ENCODE measurements around the gene C4orf33.
"Not testable (repeated sequence)": the region's sequence is repeated elsewhere in the genome, so short reads cannot be mapped to it uniquely, and the experiment has no call there.

C4orf33 gene, protein sequence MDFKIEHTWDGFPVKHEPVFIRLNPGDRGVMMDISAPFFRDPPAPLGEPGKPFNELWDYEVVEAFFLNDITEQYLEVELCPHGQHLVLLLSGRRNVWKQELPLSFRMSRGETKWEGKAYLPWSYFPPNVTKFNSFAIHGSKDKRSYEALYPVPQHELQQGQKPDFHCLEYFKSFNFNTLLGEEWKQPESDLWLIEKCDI

DNA sequence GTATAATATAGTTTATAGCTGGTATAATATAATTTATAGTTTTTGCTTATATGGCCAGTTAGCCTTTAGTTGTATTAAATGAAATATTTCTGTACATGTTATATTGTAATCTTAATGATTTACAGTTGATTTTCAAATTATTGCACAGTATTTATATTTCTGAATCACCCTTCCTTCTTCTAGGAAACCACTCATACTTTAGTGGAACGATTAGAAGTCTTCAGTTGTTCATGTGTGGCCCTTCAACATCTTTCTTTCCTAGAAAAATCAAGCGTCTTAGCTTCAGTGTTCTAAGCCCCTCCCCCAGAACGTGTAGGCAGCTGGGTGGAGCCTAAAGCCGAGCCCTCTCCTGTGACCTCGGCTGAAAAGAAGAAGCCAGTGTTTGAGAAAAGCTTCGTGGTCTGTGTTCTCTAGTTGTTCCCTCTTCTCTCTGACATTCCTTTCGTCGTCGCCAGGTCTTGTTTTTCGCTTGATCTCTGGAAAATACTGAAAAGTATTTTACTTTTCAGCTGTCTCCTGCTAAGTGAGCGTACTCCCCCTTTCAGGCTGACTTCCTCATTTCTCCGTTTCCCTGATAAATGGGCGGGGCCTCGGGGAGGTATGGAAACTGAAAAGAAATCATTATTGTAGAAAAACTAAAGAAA, at the start of gene C4orf33:
Gene C4orf33 (plus strand): TSS at position 342 of the 644 bp plus-strand sequence. CDS start 6,459 bp downstream, outside the sequence.
- no peak for DNase-seq

DNA sequence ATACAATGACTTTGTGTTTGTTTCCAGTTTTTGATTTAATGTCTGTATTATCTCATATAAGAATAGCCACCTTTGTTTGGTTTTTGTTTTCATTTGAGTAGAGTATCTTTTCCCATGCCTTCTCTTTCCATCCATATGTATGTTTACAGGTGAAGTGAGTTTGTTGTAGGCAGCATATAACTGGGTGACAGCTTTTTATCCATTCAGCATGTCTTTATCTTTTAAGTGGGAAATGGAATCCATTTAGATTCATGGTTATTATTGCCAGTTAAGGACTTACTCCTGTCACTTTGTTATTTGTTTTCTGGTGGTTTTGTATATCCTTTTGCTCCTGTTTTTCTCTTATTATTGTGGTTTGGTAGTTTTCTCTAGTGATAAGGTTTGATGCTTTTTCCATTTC, 36.9 kb upstream of the C4orf33 start:
- no peak for DNase-seq

DNA sequence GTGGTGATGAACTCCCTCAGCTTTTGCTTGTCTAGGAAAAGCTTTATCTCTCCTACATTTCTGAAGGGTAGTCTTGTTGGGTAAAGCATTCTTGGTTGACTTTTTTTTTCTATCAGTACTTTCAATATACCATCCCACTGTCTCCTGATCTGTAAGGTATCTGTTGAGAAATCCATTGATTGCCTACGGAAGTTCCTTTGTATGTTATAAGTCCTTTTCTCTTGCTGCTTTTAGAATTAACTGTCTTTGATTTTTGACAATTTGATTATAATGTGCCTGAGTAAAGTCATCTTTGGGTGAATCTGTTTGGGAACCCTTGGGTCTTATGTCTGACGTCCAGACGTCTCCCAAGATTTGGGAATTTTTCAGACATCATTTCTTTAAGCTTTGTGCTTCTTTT, 33.4 kb upstream of the C4orf33 start:
- no peak for DNase-seq

DNA sequence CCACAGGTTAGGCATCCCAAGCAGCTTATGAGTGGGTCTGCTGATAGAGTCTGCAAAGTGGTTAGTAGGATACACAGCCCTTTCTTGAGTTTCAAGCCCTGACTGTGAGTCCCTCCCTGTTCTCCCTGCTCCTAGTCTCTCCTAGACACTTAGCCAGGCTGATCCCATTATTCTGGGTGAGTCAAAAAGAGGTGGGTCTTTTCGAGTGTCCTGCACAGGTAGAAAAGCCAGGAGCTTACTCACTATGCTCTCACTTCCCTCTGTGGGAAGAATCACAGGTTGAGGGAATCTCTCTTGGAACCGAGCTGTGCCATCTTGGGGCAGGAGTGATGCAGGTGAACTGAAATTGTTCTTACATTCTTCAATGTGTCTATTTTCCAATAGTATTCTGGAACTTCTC, 32.3 kb upstream of the C4orf33 start:
- no peak for DNase-seq

DNA sequence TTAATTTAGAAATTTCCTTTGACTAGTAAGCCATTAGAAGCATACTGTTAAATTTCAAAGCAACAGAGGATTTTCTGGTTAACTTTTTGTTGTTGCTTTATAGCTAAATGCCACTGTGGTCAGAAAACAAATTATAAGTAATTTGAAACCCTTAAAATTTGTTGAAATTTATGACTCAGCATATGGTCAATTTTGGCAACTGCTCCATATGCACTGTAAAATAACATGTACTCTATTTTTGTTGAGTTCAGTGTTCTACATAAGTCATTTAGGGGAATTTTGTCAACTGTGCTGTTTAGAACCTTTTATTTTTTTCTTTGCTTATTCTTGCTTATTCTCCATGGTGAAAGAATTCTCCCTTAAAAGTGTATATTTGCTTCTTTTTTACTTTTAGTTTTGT, 31.2 kb upstream of the C4orf33 start:
- no peak for DNase-seq

DNA sequence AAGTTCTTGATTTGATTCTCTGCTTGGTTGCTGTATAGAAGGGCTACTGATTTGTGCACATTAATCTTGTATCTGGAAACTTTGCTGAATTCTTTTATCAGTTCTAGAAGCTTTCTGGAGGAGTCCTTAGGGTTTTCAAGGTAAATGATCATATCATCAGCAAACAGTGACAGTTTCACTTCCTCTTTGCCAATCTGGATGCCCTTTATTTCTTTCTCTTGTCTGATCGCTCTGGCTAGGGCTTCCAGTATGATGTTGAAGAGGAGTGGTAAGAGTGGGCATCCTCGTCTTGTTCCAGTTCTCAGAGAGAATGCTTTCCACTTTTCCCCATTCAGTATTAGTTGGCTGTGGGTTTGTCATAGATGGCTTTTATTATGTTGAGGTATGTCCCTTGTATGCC, 26.4 kb upstream of the C4orf33 start:
- not testable (repeated sequence) for DNase-seq

DNA sequence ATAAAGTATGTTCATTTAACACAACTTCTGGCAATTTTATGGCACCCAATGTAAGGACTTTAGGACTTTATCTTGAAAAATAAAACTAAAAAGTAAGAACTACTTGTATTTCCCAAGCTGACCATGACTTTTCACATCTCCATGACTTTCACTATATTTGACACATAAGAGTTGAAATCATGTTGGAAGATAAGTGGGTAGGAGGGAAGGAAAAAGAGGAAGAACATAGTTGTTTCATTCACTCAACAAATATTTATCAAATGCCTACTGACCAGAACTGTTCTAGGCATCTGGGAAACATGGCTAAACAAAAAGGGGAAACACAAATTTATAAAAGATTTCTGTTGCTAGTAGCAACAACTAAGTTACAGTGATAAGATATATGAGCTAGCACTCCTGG, 18.6 kb upstream of the C4orf33 start:
- DNase-seq, result no peak

DNA sequence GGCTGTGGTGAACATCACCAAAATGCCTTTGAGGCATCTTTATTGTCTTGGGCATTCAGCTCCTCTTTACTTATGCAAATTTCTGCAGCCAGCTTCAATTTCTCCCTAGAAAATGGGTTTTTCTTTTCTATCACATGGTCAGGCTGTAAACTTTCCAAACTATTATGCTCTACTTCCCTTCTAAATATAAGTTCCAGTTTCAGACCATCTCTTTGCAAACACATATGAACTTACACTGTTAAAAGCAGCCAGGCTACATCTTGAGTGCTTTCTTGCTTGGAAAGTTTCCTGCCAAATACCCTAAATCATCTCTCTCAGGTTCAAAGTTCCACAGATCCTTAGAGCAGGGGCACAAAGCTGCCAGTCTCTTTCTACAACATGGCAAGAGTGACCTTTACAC, 15.8 kb upstream of the C4orf33 start:
- no peak for DNase-seq

DNA sequence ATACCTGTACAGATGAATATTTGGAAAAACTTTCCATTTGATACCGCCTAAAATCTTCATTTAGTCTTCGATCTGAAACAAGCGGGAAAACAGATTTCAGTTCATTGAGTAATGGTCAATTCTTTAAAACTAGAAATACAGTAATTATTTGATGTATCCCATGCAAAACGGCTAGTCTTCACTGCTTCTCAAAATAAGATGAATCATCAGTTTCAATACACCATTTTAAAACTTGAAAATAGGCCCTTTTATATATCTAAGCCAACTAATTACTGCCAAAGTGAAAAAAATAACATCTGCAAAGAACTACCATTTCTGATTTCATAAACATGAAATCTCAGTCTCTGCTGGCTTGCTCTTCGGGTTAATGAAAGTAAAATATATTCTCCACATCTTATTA, 13.7 kb upstream of the C4orf33 start:
- DNase-seq, result no peak

DNA sequence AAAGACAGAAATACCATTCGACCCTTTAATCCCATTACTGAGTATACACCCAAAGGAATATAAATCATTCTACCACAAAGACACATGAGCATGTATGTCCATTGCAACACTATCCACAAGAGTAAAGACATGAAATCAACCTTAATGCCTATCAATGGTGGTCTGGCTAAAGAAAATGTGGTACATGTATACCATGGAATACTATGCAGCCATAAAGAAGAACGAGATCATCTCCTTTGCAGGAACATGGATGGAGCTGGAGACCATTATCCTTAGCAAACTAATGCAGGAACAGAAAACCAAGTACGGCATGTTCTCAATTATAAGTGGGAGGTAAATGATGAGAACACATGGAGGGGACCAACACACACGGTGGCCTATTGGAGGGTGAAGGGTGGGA, 10.5 kb upstream of the C4orf33 start:
- DNase-seq, result no peak

DNA sequence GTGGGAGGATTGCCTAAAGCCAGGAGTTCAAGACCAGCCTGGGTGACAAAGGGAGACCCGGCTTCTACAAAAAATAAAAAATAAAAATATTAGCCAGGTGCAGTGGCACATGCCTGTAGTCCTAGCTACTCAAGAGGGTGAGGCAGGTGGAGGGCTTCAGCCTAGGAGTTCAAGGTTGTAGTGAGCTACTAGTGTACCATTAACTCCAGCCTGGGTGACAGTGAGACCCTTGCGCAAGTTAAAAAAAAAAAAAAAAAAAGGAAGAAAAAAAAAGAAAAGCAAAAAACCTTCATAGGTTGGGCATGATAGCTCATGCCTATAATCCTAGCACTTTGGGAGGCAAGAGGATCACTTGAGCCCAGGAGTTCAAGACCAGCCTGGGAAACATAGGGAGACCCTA, 8.4 kb upstream of the C4orf33 start:
- no peak for DNase-seq

DNA sequence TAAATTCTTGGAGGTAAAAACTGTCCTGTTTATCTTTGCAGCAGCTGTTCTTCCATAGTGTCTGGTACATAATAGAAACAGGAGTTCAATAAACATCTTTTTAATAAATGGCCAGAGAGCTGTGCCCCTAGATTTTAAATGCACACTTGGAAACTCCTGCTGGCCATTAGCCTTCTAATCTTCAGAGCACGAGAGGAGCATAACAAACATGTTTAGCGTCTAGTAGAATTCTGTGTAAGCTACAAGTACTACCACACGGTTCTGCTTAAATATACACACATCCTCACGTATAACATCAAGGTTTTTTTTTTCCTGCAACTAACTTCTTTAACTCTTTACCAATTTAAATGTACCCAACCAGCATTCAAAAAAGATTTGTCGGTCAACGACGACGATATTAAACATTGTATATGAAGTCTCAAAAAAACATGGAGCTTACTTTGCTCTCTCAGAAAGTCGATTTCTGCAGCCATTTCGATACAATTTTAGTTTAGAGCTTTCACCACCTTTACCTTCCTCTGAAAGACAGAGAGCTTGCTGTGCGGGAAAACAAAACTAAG, 3.2 kb upstream of the C4orf33 start:
- DNase-seq, result no peak

DNA sequence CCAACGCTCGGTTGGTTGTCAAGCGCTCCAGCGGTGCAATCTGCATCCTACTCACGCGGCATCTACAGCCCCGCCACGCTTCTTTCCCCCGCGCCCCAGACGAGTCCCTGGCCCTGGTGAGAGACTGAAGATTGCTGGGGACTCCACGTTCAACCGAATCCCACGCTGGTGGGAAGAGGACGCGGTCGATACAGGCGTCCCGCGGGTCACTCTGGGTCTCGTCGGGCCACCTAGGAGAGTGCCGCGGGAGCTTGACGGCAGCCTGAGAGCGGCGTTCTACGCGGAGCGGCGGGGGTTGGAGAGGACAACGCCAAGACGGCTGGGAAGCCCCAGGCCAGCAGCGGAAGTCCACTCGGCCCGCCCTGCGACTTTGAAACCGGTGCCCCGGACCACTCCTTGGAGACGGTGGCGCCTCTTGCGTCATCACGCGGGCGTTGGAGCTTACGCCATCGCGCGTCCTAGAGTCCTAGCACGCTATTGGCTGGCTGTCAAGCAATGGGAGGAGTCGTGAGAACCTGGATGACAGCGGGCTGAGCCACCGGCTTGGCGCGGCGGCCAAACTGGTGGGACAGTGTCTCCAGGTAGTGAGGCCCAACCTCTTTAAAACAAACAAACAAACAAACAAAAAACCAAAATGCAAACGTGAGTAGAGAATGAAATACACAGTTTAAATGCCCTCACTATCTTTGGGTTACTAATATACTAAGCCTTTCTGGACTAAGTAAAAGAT, 2.6 kb upstream of the C4orf33 start, which contains the start of gene SCLT1:
Gene SCLT1 (minus strand): TSS at position 349 of the 730 bp plus-strand sequence. CDS start 436 bp downstream, outside the sequence.
- DNase-seq, result peak; percentile 56

DNA sequence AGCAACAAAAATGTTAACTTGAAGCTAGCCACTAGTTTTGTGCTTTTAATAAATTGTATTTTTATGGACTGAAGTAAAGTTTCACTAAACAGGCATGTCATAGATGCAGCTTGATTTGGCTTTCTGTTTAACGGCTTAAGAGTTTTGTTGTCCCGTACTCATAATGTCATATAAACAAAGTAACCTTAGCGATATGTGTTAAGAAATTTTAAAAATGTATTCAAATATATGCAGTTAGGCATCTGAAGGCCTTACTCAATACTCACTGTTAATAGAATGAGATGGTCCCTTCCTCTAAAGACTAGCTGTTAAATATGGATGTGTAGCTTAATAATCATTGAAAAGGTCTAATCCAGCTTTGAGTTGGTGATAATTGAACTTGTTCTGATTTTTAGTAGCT, 1.6 kb upstream of the C4orf33 start:
- no peak for DNase-seq

DNA sequence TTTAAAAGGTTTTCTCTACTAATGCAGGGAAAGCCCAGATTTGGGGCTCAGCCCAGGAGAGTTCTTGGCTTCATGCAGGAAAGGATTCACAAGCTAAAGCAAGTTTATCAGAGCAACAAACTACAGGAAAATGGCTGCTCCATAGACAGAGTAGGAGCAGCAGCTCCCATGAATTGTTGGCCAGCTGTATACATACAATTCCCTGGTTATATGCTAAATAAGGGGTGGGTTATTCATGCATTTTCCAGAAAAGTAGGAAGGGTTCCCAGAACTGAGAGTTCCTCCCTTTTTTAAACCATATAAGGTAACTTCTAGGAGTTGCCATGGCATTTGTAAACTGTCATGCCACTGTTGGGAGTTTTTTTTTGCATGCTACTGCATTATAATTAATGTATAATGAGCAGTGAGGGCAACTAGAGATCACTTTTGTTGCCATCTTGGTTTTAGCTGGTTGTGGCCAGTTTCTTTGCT, 2.6 kb downstream of the C4orf33 start:
- DNase-seq, result no peak

DNA sequence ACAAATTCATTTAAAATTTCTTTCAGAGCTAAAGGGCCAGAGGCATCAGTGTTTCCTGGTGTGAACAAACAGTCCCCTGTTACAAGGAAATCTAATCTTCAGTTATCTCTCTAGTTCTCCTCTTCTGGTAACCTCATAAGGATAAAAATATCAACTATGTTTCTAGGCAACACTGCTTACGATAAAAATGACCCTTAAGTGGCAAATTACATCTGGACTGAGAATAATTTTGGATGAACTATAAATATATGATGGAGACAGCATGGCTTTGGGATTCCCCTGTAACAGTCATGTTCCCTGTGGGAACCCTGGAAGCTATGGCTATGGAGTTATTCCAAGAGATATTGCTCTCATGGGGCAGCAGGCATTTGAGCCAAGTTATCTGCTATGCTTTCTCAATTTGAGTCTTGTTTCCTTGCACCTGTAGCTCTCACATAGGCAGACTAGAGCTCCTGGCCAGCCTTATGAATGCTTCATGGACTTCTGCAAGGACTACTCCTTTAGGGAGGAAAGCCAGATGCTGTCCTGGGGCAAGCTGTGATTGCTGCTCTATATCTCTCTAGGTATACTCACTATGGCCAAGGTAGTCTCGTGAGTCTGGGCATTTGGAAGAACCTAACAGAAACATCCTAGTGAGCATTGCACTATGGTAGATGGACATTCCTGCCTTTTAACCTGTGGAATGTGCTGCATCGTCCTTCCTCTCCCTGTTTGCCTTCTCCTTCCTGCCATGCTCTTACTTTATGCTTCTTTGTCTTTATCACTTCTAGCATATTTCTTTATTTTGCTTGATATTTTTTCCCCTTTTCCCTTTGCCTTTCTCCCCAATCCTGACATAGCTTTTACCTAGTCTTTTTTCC, 14.2 kb downstream of the C4orf33 start:
- DNase-seq, result no peak

DNA sequence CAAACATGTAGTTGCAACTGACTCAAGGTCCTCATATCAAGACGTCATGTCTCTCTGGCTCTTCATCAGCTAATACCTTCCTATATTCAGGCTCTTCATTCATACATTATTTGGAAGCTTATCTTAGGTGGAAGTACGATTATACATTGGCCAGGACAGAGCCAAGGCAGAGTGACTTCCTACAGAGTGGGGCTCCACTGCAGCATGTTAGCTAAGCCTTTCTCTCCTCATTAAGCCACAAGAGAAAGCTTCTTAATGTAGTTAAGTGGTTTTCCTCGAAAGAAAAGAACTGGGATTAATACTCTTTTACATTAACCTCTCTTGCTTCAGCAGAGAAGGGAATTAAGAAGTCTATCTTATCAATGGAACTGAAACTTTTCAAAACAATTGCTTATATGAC, 15.0 kb downstream of the C4orf33 start:
- DNase-seq, result no peak

DNA sequence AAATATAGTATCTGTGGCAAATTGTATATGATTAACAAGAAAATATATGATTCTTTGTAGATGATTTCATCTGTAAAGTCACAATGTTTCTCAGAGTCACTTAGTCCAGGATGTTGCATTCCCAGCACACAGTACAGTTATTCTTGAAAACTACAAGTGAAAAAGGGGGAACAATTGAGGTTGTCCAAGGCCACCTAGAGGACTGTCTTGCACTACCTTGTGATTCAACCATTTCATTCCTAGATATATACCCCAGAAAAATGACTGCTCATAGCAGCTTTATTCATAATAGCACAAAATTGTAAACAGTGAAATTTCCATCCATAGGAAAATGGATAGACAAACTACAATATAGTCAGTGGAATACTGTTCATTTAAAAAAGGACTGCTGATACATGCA, 16.0 kb downstream of the C4orf33 start:
- no peak for DNase-seq

DNA sequence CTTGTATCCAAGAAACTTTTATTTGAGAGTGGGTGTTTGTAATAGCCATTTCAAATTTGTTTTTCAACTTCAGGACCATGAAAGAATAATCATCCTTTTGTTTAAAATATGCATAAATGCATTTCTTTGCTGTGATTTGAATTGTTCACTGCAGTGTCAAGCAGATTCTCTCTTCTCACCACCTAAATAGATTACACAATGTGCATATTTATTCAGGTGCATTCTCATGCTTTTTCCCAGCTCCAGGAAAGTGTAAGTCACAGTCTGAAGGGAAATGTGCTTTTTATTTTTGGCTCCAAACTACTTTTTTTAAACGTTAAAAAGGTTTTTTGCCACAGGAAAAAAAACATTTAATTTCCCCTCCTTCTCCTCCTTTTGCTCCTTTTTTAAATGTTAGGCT, 17.5 kb downstream of the C4orf33 start:
- DNase-seq, result no peak

DNA sequence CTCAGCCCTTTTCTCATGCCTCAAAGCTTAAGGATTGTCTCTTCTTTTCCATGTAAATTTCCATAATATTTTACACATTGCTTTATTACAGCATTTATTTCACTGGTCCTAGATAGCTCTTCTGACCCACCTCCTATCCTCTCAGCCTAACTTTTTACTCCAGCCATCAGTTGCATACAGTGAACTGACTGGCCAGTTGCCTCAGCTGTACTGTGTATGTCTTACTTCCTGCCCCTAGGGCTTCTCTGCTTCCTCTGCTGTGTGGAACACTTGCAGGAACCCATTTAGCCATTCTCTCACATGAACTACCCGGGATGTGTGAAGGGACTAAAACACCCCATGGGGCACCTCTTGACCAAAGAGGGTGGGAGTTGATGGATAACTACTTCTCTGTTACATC, 18.0 kb downstream of the C4orf33 start:
- DNase-seq, result no peak

DNA sequence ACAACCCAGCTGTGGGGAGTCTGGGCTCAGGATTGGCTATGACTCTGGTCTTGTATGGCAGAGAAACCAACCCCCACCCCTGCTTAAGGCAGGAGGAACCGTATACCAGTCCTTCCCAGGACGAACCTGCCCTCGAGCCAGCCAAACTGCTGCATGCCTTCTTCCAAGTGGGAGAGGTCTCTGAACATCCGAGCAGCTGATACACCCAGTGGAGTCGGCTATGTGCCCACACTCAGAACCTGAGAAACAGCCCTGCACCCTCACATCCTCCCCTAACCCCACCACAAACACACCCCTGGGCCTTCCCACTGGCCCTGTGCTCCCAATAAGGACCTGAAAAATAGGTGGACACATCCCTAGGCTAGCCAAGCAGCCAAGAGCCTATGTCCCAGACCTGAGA, 21.8 kb downstream of the C4orf33 start:
- DNase-seq, result no peak

DNA sequence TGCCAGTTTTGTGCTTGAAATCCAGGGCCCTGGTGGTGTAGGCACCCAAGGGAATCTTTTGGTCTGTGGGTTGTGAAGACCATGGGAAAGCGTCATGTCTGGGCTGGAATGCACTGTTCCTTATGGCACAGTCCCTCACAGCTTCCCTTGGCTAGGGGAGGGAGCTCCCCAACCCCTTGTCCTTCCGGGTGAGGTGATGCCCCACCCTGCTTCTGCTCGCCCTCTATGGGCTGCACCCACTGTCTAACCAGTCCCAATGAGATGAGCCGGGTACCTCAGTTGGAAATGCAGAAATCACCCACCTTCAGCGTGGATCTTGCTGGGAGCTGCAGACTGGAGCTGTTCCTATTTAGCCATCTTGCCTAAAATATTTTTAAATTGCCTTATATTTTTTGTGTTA, 30.7 kb downstream of the C4orf33 start:
- not testable (repeated sequence) for DNase-seq

DNA sequence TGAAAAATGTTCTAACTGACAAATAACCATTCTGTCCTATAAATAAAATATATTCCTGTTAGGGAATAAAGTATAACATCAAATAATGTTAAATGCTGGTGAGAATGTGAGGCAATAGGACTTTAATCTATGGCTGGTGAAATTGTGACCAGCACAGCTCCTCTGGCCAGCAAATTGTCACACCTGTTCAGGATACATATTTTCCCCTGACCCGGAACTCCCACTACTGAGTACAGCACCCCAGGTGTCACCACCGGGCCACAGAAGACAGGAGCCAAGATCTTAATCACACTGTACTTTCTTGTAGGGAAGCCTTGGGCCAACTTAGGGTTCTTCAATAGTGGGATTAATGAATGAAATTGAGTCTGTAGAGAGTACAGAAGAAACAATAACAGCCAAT, 33.2 kb downstream of the C4orf33 start:
- DNase-seq, result no peak

Data from NCI-H187 treated with DMSO at 0.1 percent for 48 hours (cell line).